Liver (tissue), 9 donors: ENCODE measurements around the gene NSUN4. TPM values are rescaled to one million over a fixed set of nuclear protein-coding genes. Genes with fewer than 3 reads are reported as not detected.
"Not testable (repeated sequence)": the region's sequence is repeated elsewhere in the genome, so short reads cannot be mapped to it uniquely, and the experiment has no call there.

Source experiments
- DNase-seq: peaks from one replicate; pipeline ENCODE4 v3.0.0-alpha.2; 2017; ENCODE audit warnings: low spot score
- H3K27ac ChIP-seq, 2 donors: one replicate each; pipeline ENCODE4 v1.7.0; 2013; ENCODE audit warnings: inconsistent platforms in 2 of 2, low read length in 2 of 2, control low read depth in 1 of 2, low read depth in 1 of 2, mild to moderate bottlenecking in 1 of 2
- H3K27me3 ChIP-seq, 4 donors: one replicate each; pipeline versions ENCODE4 v1.6.1 to v1.7.0; 2013; ENCODE audit warnings: low read length in 3 of 4, inconsistent platforms in 1 of 4, mild to moderate bottlenecking in 1 of 4, moderate library complexity in 1 of 4; ENCODE audit not compliant: control insufficient read depth in 4 of 4, insufficient read depth in 4 of 4
- H3K36me3 ChIP-seq, 4 donors: one replicate each; pipeline versions ENCODE4 v1.6.1 to v1.7.0; 2013; ENCODE audit warnings: low read length in 3 of 4, mild to moderate bottlenecking in 3 of 4, low read depth in 1 of 4, moderate library complexity in 1 of 4; ENCODE audit not compliant: control insufficient read depth in 4 of 4, insufficient read depth in 3 of 4
- H3K4me1 ChIP-seq, 4 donors: one replicate each; pipeline versions ENCODE4 v1.6.1 to v1.7.0; 2013; ENCODE audit warnings: low read length in 3 of 4, mild to moderate bottlenecking in 3 of 4, moderate library complexity in 1 of 4; ENCODE audit not compliant: control insufficient read depth in 4 of 4, insufficient read depth in 4 of 4
- H3K4me3 ChIP-seq, 3 donors: one replicate each; pipeline versions ENCODE4 v1.6.1 to v1.7.0; 2013; ENCODE audit warnings: low read length in 3 of 3, control low read depth in 1 of 3, low read depth in 1 of 3, mild to moderate bottlenecking in 1 of 3
- H3K9ac ChIP-seq, 2 donors: one replicate each; pipeline ENCODE4 v1.7.0; 2013; ENCODE audit warnings: low read length in 2 of 2, mild to moderate bottlenecking in 2 of 2, moderate library complexity in 2 of 2, control low read depth in 1 of 2, low read depth in 1 of 2
- H3K9me3 ChIP-seq, 4 donors: one replicate each; pipeline versions ENCODE4 v1.6.1 to v1.7.0; 2013; ENCODE audit warnings: low read length in 3 of 4; ENCODE audit not compliant: control insufficient read depth in 4 of 4
- ATF3 ChIP-seq: IDR thresholded peaks from 2 replicates; pipeline ENCODE4 v1.6.1; 2016; ENCODE audit warnings: antibody characterized with exemption
- GABPA ChIP-seq, 2 donors: IDR thresholded peaks in 1 of 2; conservative IDR thresholded peaks in 1 of 2; 2 replicates each; pipeline ENCODE4 v1.6.1; 2016; ENCODE audit warnings: antibody characterized with exemption in 2 of 2, mild to moderate bottlenecking in 1 of 2, moderate library complexity in 1 of 2
- MAX ChIP-seq: IDR thresholded peaks from 2 replicates; pipeline ENCODE4 v1.6.1; 2016; ENCODE audit warnings: antibody characterized with exemption
- RXRA ChIP-seq, 2 donors: IDR thresholded peaks; 2 replicates each; pipeline ENCODE4 v1.6.1; 2017 to 2018; ENCODE audit warnings: antibody characterized with exemption in 2 of 2, mild to moderate bottlenecking in 1 of 2
- SP1 ChIP-seq: IDR thresholded peaks from 2 replicates; pipeline ENCODE4 v1.6.1; 2018; ENCODE audit warnings: antibody characterized with exemption, mild to moderate bottlenecking
- TAF1 ChIP-seq: conservative IDR thresholded peaks from 2 replicates; pipeline ENCODE4 v1.6.1; 2016; ENCODE audit warnings: antibody characterized with exemption, mild to moderate bottlenecking
- YY1 ChIP-seq: IDR thresholded peaks from 2 replicates; pipeline ENCODE4 v1.6.1; 2016; ENCODE audit warnings: antibody characterized with exemption, mild to moderate bottlenecking
- WGBS: extraction: QIAGEN DNeasy Blood & Tissue Kit; methylation state at CpG from one replicate; pipeline ENCODE4 v1.1.7; 2013; 5-methylcytosine and 5-hydroxymethylcytosine counted together
- polyA plus RNA-seq, 2 donors: library from polyadenylated mRNA; stranded (reverse) in 1 of 2; unstranded in 1 of 2; fragments of 200-250 nt in 1 of 2; fragments of >200 nt in 1 of 2; fragmentation: Nextera tagmentation in 1 of 2; extraction: Ambion mirVana in 1 of 2; gene quantifications; one replicate each; pipeline versions ENCODE4 v1.2.1 to v1.2.3, GENCODE V29; 2013 to 2015
- total RNA-seq, 2 donors: library from RNA; depleted of rRNA; stranded (reverse); fragments of >200 nt; gene quantifications; one replicate each; pipeline ENCODE4 v1.2.3, GENCODE V29; 2014
- TF ChIP-seq, protein P1 (sequence below): fragments of 150-350 bp; IDR thresholded peaks from 2 replicates; pipeline ENCODE4 v1.5.1; 2017; ENCODE audit warnings: improper control_type of control experiment, low read depth, low read length; ENCODE audit not compliant: missing input control
- donor health status: healthy.
- donor health status: healthy.
- donor health status: healthy.
- donor health status: healthy.
- donor health status: healthy.

NSUN4 gene
- total and polyA plus RNA-seq, 4 donors = 7.0 to 17.2 (median 12.0) TPM

- no peaks in the 10 kb centered on the region for H3K4me1 ChIP-seq
- no peak overlapping the region for H3K4me3 ChIP-seq
- TF ChIP-seq, protein P1, sequence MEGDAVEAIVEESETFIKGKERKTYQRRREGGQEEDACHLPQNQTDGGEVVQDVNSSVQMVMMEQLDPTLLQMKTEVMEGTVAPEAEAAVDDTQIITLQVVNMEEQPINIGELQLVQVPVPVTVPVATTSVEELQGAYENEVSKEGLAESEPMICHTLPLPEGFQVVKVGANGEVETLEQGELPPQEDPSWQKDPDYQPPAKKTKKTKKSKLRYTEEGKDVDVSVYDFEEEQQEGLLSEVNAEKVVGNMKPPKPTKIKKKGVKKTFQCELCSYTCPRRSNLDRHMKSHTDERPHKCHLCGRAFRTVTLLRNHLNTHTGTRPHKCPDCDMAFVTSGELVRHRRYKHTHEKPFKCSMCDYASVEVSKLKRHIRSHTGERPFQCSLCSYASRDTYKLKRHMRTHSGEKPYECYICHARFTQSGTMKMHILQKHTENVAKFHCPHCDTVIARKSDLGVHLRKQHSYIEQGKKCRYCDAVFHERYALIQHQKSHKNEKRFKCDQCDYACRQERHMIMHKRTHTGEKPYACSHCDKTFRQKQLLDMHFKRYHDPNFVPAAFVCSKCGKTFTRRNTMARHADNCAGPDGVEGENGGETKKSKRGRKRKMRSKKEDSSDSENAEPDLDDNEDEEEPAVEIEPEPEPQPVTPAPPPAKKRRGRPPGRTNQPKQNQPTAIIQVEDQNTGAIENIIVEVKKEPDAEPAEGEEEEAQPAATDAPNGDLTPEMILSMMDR = no peak
- no peak for TF ChIP-seq SP1
- no peak for TF ChIP-seq GABPA (IDR thresholded peaks at IDR 0.05 in 1 of 2, conservative IDR thresholded peaks at IDR 0.05 in 1 of 2)
- TF ChIP-seq TAF1 = no peak
- no peak for TF ChIP-seq ATF3
- TF ChIP-seq MAX = no peak
- no peak for TF ChIP-seq RXRA (IDR thresholded peaks at IDR 0.05)
- no peak for TF ChIP-seq YY1
- H3K36me3 ChIP-seq = peaks cover 4 to 34% (median 24%) of the 10 kb centered on the region in 4 donors
- H3K9ac ChIP-seq = no peak overlapping the region
- H3K9me3 ChIP-seq = no peaks in the 10 kb centered on the region
- no peaks in the 10 kb centered on the region for H3K27me3 ChIP-seq
- no peak for DNase-seq
- WGBS = 94% methylated on average over 1 of the region's 1 CpG
- no peak overlapping the region for H3K27ac ChIP-seq
Measured at GRCh38 chr1:46317323-46317722, 23.3 kb upstream of the NSUN4 start.

GRCh38 chr1:46319301-46319700 lies 21.3 kb upstream of the NSUN4 start:
- not testable (repeated sequence) for H3K9me3 ChIP-seq
- WGBS = 95% methylated on average over 6 of the region's 6 CpGs

DNA sequence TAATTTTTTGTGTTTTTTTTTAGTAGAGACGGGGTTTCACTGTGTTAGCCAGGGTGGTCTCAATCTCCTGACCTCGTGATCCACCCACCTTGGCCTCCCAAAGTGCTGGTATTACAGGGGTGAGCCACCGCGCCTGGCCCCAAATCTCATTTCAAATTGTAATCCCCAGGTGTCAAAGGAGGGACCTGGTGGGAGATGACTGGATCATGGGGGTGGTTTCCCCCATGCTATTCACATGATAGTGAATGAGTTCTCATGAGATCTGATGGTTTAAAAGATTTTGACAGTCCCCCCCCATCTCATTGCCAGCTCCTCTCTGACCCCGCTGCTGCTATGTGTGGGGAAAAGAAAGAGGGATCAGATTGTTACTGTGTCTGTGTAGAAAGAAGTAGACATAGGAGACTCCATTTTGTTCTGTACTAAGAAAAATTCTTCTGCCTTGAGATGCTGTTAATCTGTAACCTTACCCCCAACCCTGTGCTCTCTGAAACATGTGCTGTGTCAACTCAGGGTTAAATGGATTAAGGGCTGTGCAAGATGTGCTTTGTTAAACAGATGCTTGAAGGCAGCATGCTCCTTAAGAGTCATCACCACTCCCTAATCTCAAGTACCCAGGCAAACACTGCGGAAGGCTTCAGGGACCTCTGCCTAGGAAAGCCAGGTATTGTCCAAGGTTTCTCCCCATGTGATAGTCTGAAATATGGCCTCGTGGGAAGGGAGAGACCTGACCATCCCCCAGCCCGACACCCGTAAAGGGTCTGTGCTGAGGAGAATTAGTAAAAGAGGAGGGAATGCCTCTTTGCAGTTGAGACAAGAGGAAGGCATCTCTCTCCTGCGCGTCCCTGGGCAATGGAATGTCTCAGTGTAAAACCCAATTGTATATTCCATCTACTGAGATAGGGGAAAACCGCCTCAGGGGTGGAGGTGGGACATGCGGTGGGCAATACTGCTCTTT lies 20.4 kb upstream of the NSUN4 start:
- WGBS = 91% methylated on average over 11 of the region's 13 CpGs
- H3K27me3 ChIP-seq, DNase-seq, H3K9ac ChIP-seq, H3K4me3 ChIP-seq, H3K27ac ChIP-seq, H3K4me1 ChIP-seq, H3K9me3 ChIP-seq: not testable (repeated sequence)
- peaks cover 2 to 14% (median 12%) of the 10 kb centered on the region in 4 donors for H3K36me3 ChIP-seq

More at GRCh38 chr1:46319301-46319700, 21.3 kb upstream of the NSUN4 start:
- not testable (repeated sequence) for H3K27ac ChIP-seq, H3K4me1 ChIP-seq, H3K27me3 ChIP-seq, H3K4me3 ChIP-seq, H3K9ac ChIP-seq, DNase-seq
- H3K36me3 ChIP-seq = peaks cover 2 to 21% (median 14%) of the 10 kb centered on the region in 4 donors

DNA sequence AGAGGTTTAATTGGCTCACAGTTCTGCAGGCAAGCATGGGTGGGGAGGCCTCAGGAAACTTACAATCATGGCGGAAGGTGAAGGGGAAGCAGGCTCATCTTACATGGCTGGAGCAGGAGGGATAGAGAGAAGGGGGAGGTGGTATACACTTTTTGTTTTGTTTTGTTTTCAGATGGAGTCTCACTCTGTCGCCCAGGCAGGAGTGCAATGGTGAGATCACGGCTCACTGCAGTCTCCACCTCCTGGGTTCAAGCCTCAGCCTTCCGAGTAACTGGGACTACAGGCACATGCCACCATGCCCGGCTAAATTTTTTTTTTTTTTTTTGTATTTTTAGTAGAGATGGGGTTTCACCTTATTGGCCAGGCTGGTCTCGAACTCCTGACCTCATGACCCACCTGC lies 18.4 kb upstream of the NSUN4 start:
- not testable (repeated sequence) for H3K9ac ChIP-seq, H3K36me3 ChIP-seq, DNase-seq, H3K27me3 ChIP-seq, H3K9me3 ChIP-seq, H3K27ac ChIP-seq, H3K4me3 ChIP-seq, H3K4me1 ChIP-seq
- 96% methylated on average over 6 of the region's 6 CpGs for WGBS

DNA sequence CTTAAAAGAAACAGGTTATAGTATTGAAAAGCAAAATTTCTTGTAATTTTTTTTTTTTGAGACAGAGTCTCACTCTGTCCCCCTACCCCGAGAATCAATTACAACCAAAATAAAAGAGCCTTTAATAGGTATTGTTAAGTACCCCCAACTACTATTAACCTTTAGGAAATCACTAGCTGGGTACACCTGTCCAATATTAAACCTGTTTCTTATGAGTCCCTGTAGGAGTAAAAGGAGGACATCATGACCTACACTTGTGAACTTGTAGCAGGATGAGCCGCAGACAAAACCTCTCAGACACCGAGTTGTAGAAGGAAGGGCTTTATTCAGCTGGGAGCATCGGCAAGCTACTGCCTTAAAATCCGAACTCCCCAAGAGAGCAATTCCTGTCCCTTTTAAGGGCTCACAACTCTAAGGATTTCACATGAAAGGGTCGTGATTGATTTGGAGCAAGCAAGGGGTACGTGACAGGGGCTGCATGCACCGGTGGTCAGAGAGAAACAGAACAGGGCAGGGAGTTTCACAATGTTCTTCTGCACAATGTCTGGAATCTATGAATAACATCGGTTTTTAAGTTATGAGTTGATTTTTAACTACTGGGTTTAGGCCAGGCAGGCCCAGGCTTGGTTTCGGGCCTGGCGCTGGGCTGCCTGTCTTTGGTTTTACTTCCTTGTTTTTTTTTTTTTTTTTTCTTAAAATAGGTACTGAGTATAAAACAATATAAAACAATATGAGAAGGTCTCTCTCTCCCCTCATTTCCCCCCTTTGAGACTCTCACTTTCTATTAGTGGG lies 15.1 kb upstream of the NSUN4 start:
- DNase-seq, H3K27ac ChIP-seq, H3K27me3 ChIP-seq, H3K4me3 ChIP-seq, H3K36me3 ChIP-seq, H3K9ac ChIP-seq, H3K9me3 ChIP-seq, H3K4me1 ChIP-seq: not testable (repeated sequence)
- 91% methylated on average over 11 of the region's 11 CpGs for WGBS

DNA sequence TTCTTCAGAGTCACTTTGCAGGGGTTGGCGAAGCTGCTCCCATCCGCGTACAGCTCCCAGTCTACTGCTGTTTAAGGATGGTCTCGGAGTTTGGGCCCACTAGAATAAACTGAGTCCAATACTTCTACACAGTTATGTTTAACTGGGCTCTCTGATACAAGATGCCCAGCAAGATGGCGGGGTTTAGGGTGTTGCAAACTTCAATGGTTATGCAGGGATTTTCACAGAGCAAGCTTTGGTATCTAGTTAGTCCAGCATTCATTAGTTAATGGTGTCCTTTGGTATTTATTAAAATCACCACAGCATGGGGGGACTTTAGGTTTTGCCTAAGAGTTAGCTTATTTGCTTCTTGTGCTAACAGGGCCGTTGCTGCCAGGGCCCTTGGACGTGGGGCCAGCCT lies 12.4 kb upstream of the NSUN4 start:
- not testable (repeated sequence) for H3K4me1 ChIP-seq, H3K4me3 ChIP-seq, DNase-seq, H3K27ac ChIP-seq, H3K36me3 ChIP-seq, H3K9ac ChIP-seq, H3K9me3 ChIP-seq, H3K27me3 ChIP-seq
- 97% methylated on average over 7 of the region's 7 CpGs for WGBS
